Measurements from ENCODE around the gene GTF3C5.
A peak's percentile ranks its signal among the peaks of the same experiment; 100 is the strongest.
"Not testable (repeated sequence)": the region's sequence is repeated elsewhere in the genome, so short reads cannot be mapped to it uniquely, and the experiment has no call there.

GTF3C5 gene

GRCh38 chr9:133030317-133031129 is at the start of gene GTF3C5:
GTF3C5 (plus strand) TSS chr9:133030997; CDS start chr9:133031012, 15 bp downstream.
- DNase-seq (ENCODE audit: low read depth): peak; percentile 85

- no peak for DNase-seq (ENCODE audit: low read depth)
Observed at GRCh38 chr9:132982458-132982857, 48.3 kb upstream of the GTF3C5 start.

- no peak for DNase-seq (ENCODE audit: low read depth)
Observed at GRCh38 chr9:132983491-132984201, 47.2 kb upstream of the GTF3C5 start.

GRCh38 chr9:132984202-132985070 is 46.4 kb upstream of the GTF3C5 start:
- no peak for DNase-seq (ENCODE audit: low read depth)

- DNase-seq (ENCODE audit: low read depth): no peak
Observed at GRCh38 chr9:132985071-132985350, 45.8 kb upstream of the GTF3C5 start.

GRCh38 chr9:132985489-132985888 is 45.3 kb upstream of the GTF3C5 start:
- DNase-seq (ENCODE audit: low read depth): no peak

GRCh38 chr9:132986114-132986513 is 44.7 kb upstream of the GTF3C5 start:
- no peak for DNase-seq (ENCODE audit: low read depth)

- no peak for DNase-seq (ENCODE audit: low read depth)
Observed at GRCh38 chr9:132986640-132987620, 43.9 kb upstream of the GTF3C5 start.

- DNase-seq (ENCODE audit: low read depth): no peak
Observed at GRCh38 chr9:132988244-132989013, 42.4 kb upstream of the GTF3C5 start.

GRCh38 chr9:132989014-132989310 is 41.8 kb upstream of the GTF3C5 start:
- no peak for DNase-seq (ENCODE audit: low read depth)

- no peak for DNase-seq (ENCODE audit: low read depth)
Observed at GRCh38 chr9:132989414-132989996, 41.3 kb upstream of the GTF3C5 start.

GRCh38 chr9:132989998-132990557 is 40.7 kb upstream of the GTF3C5 start:
- DNase-seq (ENCODE audit: low read depth): not testable (repeated sequence)

GRCh38 chr9:132990781-132991180 is 40.0 kb upstream of the GTF3C5 start:
- DNase-seq (ENCODE audit: low read depth): no peak

GRCh38 chr9:132991351-132992300 is 39.2 kb upstream of the GTF3C5 start:
- DNase-seq (ENCODE audit: low read depth): no peak

- no peak for DNase-seq (ENCODE audit: low read depth)
Observed at GRCh38 chr9:132993511-132993939, 37.3 kb upstream of the GTF3C5 start.

- DNase-seq (ENCODE audit: low read depth): no peak
Observed at GRCh38 chr9:132994410-132995120, 36.2 kb upstream of the GTF3C5 start.

GRCh38 chr9:132995121-132995420 is 35.7 kb upstream of the GTF3C5 start:
- DNase-seq (ENCODE audit: low read depth): no peak

- DNase-seq (ENCODE audit: low read depth): no peak
Observed at GRCh38 chr9:132995879-132996278, 34.9 kb upstream of the GTF3C5 start.

All from stimulated activated CD8-positive, alpha-beta memory T cell treated with anti-CD3 and anti-CD28 coated beads, Interleukin-4, amount 100 ng/mL, for 24 hours (primary cell).